GM23248 (cell line): ENCODE measurements around the gene SLC34A1.

Source experiments
- EZH2 ChIP-seq: fragments of 200-600 bp; sonication (generic); IDR thresholded peaks from 2 replicates; pipeline ENCODE4 v1.6.1; 2018; ENCODE audit warnings: antibody characterized with exemption, mild to moderate bottlenecking; ENCODE audit not compliant: insufficient read depth, poor library complexity, severe bottlenecking
- EZH2phosphoT487 ChIP-seq: fragments of 200-600 bp; sonication (generic); IDR thresholded peaks from 2 replicates; pipeline ENCODE4 v1.6.1; 2018; ENCODE audit warnings: antibody characterized with exemption, moderate library complexity, mild to moderate bottlenecking, low read depth; ENCODE audit not compliant: insufficient read depth

DNA sequence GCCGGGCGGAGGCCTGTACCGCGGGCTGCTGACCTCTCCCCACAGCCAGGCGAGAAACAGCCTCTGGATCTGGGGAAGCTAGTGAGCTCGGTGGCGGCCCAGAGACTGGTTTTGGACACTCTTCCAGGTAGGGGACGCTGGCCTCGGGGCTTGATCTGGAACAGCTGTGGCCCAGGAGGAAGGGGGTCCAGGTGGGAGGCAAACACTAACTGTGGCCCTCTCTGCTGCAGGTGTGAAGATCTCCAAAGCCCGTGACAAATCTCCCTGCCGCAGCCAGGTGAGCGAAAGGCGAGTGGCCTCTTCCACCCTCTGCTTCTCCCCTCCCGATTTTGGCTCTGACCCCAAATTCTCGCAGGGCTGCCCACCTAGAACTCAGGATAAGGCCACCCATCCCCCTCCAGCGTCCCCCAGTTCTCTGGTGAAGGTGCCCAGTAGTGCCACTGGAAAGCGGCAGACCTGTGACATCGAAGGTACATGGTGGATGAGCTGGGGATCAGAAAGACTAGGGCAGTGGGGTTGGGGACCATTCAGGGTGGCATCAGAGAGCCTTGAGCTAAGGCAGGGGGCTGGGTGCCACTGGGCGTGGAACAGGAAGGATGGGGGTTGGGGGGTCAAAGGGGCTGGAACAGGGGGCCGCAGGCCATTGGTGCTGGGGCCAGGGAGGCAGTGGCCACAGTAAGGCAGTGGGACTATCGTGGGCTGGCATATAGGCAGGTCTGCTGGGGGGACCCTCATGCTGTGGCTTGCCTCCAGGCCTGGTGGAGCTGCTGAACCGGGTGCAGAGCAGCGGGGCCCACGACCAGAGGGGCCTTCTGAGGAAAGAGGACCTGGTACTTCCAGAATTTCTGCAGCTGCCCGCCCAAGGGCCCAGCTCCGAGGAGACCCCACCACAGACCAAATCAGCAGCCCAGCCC lies 12.9 kb upstream of the SLC34A1 start:
- TF ChIP-seq EZH2phosphoT487 (no peak), EZH2 (no peak)
